HG03558 (cell line): Measurements from ENCODE around the gene DPYSL3.
A peak's percentile ranks its signal among the peaks of the same experiment; 100 is the strongest.

Source experiments
- ATAC-seq: cut with Tn5 transposase; IDR thresholded peaks from one replicate; pipeline ENCODE4 v1.9.1; 2021; ENCODE audit warnings: moderate number of reproducible peaks; ENCODE audit not compliant: unreplicated experiment; ENCODE audit errors: extremely low read depth

DPYSL3 gene

GRCh38 chr5:147410496-147411358 is 99.1 kb downstream of the DPYSL3 start:
- no peak for ATAC-seq

DNA sequence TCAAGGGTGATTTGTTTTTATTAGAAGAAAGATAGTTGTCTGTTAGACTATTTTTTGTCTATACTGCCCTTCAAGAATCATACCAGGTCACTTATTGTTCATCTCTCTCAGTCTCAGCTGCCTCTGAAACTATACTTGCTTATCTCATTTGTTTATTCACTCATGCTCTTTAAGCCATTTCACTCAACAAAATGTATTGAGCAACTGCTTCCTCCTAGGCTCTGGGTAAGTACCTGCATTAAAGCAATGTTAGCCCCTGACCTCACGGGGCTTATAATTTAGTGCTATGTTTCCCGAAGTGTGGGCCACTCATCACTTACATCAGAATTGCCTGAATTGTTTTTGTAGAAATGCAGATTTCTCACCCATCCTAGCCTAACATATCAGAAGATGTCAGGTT is 100.9 kb downstream of the DPYSL3 start:
- ATAC-seq: no peak

DNA sequence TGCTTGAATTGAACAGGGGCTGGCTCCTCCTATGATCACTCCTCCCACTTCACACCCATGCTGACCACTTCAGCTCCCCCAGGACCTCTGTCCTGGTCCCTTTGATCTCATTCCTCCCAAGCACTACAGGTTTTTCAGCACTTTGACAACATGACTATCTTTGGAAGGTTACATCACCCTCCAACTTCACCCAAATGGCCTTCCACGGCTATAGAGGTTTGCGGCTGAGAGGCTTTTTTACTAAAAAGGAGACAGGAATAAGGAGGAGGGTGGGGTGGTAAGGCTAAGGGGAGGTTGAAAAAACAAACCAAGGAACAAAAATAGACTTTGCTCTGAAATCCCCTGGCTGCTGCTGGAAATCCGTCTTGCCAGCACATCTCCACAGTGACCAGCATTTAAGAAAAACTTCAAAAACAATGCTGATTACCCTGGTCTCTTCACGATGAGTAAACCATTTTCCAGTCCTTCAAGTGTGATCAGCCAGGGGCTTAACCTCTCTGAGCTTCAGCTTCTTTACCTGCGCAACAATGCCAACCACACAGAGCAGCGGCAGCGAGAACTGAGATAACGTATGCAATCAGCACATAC is 102.7 kb downstream of the DPYSL3 start:
- no peak for ATAC-seq

- ATAC-seq: no peak
Measured at GRCh38 chr5:147406636-147407035, 103.2 kb downstream of the DPYSL3 start.

GRCh38 chr5:147404706-147405105 is 105.2 kb downstream of the DPYSL3 start:
- no peak for ATAC-seq

GRCh38 chr5:147403651-147404640 is 105.9 kb downstream of the DPYSL3 start:
- ATAC-seq: peak; percentile 95

GRCh38 chr5:147400881-147401280 is 109.0 kb downstream of the DPYSL3 start:
- no peak for ATAC-seq

DNA sequence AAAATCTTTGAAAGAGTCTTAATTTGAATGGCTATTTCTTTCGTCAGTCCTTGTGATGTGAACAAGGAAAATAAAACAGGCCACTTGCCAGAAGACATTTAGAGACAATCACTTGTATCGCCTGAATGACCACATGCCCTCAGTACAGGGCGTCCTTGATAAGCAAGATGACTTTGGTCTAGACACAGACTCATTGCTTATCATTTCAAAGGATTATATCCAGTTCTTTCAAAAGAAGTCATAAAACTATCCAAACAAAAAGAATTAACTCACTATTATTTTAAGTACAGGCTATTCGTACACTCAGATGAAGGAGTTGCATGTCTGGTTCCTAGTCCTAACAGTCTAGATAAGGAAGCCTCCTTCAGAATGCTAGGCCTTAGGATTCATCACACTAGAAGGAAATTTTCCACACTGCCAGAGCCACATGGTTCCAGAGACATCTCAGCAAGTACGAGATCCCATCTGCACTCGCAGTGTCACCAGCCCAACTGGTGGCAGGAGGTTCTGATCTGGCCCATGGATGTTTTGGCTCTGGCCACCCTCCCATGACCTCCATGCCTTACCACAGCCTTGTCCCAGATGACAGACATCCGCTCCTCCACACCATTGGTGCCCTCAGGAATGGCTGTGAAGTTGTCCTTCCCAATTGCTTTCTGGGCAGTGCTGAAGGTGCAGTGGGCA is 109.6 kb downstream of the DPYSL3 start:
- ATAC-seq: no peak

- no peak for ATAC-seq
Measured at GRCh38 chr5:147398860-147399259, 111.0 kb downstream of the DPYSL3 start.

DNA sequence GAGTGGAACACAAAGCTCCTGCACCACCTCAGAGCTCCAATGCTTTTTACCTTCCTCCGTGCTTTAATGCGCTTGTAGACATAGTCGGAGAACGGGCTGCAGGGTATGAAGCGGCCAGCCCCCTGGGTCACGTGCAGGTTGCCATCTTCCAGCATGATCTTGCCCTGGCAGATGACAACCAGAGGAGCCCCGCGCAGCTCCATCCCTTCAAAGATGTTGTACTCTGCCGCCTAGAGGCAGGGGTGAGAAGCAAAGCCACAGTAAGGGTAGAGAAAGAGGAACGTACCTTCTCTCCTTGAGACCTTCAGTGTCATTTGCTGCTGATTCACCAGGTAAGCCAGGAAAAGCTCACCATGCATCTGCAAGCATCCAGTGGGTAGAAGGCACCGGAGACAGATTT is 112.3 kb downstream of the DPYSL3 start:
- no peak for ATAC-seq

GRCh38 chr5:147396070-147396823 is 113.6 kb downstream of the DPYSL3 start:
- no peak for ATAC-seq

GRCh38 chr5:147393874-147394672 is 115.8 kb downstream of the DPYSL3 start:
- no peak for ATAC-seq

DNA sequence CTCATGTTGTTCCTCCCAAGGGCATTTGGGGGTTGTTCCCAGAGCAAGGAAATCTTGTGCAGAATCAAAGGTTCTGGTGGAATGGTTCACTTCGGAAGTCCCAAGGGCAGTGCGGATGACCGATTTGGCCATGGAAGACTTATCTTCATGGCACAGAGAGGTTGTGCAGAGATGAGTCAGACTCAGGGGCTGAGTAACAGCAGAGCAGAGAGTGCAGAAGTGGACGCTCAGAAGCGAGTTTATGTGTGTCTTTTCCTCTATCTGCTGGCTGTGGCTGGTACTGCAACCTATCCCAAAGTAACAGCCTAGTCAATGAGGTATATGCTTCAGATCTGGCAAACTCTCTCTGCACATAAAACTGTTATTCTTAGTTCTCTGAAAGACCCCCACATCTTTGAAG is 118.1 kb downstream of the DPYSL3 start:
- peak; percentile 93 for ATAC-seq

DNA sequence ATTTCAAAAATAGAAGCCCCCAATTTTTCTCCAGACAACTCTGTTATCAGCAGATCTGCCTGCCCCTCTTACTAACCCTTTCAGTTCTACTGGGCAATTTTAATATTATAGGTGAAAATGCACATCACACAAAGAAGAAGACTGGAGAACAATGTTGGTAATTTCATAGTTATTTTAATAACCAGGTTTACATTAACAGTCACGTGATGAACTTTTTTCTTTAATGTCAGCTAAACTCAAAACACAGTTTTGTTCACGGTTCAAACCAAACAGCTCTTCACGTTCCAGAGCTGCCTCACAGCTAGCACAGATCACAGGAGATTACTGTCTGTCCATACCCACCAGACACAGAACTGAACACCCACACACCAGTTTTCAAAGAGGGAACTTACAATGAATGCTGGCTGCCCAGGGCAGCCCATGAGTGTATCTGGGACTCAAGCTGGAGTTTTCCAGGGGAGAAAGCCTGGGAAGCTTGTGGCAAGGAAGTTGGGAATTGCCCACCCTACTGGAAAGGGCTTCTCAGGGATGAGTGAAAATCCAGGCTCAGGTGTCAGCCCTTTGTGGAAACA is 119.1 kb downstream of the DPYSL3 start:
- no peak for ATAC-seq

- no peak for ATAC-seq
Measured at GRCh38 chr5:147388184-147389108, 121.4 kb downstream of the DPYSL3 start.

DNA sequence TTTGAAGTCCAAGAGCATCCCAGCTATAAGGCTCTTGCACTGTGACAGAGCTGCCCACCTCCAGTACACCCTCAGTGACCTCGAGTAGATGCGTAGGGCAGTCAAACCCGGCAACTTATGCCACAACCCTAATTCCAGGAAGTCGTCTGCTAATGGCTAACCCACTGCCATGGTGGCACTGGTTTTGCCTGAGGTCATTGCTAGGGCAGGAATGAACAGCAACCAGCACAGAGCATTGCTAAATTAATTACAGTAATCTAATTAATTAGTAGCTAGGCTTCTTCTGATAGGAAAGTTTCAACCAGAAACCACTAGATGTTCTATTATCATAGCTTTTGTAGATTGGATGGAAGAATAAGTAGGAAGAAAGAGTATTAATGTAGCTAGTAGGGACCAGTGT is 122.8 kb downstream of the DPYSL3 start:
- ATAC-seq: no peak
